H54 (cell line): Measurements from ENCODE around the gene SHANK3.

Experiments used
- DNase-seq: peaks from one replicate; pipeline ENCODE4 v3.0.0; 2011; ENCODE audit warnings: low spot score, mixed read lengths; ENCODE audit not compliant: insufficient read length
- FAIRE-seq: peaks from 3 replicates; lab custom pipeline; 2011; peaks lifted over from hg19 to GRCh38; lab: Jason Lieb, UNC
- POLR2A ChIP-seq: IDR thresholded peaks from 2 replicates; pipeline ENCODE4 v1.6.1; 2011; ENCODE audit warnings: low read depth, mild to moderate bottlenecking, low read length

Gene SHANK3

DNA sequence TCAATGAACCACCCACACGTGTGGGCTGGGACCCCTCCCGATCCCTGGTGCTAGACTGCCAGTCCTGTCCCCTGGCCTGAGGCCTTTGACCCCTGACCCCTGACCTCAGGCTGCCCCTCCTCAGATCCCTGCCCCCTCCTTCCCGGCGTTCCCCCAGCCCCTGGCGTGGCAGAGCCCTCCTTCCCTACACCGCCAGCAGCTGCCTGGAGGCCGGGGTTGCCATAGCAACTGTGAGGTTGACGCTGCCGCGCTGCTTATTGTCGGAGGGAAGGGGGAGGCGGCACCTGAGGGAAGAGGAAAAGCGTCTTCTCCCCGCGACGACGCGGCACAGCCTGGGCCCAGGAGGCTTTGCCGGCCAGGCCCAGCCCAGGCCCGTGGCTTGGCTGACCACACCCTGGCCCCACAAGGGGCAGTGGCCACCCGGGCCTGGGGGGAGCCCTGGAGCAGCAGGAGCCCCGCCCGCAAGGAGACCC is 32.6 kb downstream of the SHANK3 start:
- DNase-seq (no peak), FAIRE-seq (no peak)
- TF ChIP-seq POLR2A, result no peak

DNA sequence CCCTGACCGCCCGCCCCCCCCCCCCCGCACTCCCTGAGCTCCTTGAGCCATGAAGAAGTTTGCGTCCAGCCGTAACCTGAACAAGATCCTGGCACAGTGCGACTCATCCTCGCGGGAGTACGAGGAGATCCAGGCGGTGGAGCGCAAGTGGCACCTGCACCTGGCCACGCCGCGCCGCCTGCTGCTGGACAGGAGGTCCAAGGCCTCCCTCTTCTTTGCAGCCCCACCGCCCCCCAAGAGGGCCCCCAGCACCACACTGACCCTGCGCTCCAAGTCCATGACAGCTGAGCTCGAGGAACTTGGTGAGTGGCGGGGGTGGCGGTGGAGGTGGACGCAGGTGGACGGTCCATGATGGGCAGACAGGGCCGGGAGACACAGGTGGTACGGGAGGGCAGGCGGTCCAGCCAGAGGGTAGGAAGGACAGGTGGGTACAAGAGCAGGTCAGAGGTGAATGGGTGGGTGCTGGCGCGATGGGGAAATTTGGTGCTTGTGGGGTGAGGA is 33.3 kb downstream of the SHANK3 start:
- no peak for TF ChIP-seq POLR2A
- no peak for DNase-seq
- FAIRE-seq, result no peak

DNA sequence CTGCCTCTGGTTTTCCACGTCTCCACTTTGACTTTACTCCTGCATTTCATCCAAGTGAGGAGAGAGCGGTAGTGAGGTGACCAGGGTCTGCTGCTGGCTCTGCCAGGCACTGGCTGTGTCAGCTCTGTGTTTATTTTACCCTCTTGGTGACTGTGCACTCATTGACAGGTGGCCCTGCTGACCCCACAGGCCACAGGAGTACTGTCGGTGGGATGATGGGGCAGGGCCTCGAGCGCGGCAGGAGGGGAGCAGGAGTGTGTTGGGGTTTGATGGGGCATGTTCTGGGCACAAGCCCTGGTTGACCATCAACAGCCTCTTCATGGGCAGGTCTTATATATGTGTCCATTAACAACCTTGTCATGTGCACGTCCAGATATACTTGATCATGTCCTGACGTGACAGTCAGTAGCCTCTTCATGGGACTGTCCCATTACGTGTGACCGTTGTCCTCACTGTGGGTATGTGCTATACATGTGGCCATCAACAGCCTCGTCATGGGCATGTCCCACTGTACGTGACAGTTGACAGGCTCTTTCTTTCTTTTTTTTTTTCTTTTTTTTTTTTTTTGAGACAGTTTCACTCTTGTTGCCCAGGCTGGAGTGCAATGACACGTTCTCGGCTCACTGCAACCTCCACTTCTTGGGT is 34.0 kb downstream of the SHANK3 start:
- TF ChIP-seq POLR2A, result no peak
- FAIRE-seq, result no peak
- DNase-seq, result no peak

DNA sequence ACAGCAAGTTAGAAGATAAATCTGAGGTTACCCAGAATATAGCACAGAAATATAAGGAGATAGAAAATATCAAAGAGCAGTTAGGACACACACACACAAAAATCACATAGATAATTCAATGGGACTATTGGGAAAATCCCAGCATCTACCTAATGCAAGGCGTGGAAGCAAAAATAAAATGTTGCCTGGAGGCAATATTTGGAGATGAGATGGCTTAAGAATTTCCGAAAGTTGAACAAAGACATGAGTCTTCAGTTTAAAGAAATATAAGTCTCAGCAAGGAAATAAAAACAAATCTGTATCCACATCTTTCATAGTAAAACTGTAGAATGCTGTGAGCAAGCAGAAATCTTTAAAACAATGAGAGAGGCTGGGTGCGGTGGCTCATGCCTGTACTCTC is 35.9 kb downstream of the SHANK3 start:
- no peak for TF ChIP-seq POLR2A
- FAIRE-seq, result no peak

DNA sequence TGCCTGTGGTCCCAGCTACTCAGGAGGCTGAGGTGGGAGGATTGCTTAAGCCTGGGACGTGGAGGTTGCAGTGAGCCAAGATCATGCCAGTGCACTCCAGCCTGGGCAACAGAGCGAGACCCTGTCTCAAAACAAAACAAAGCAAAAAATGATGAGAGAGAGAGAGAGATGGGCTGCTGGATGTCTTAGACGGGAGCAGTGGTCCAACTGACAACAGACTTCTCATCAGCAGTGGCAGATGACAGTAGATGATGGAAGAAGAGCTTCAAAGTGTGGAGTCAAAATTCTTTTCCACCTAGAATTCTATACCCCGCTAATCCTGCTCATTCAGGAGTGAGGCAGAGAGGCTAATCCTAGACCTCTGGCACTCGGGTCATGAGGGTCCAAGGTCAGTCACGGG is 36.4 kb downstream of the SHANK3 start:
- no peak for FAIRE-seq
- DNase-seq, result no peak
- no peak for TF ChIP-seq POLR2A

More for the DNA sequence above, 35.9 kb downstream of the SHANK3 start:
- no peak for DNase-seq

DNA sequence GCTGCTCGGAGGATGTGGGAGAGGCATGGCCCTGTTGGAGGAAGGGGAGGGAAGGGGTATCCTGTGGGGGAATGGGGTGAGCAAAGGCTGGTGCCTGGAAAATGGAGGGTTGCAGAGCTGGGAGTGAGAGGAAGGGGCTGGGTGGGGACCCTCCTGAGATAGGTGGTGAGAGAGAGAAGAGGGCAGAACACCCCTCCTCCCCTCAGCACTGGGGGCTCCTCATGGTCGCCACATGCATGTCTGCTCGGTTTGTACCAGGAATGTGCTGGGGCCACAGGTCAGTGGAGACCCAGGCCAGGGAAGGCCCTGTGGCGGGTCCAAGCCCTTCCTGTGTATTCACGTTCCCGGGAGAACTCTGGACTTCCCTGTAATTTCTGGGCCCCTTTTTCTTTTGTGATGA is 37.6 kb downstream of the SHANK3 start:
- FAIRE-seq (no peak), DNase-seq (no peak)
- no peak for TF ChIP-seq POLR2A

DNA sequence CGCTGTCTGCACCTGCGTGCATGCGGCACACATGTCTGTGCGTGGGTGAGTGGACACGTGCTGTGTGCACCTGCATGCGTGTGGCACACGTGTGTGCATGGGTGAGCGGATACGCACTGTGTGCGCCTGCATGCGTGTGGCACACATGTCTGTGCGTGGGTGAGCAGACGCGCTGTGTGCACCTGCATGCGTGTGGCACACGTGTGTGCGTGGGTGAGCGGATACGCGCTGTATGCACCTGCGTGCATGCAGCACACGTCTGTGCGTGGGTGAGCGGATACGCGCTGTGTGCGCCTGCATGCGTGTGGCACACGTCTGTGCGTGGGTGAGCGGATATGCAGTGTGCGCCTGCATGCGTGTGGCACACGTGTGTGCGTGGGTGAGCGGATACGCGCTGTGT is 38.3 kb downstream of the SHANK3 start:
- no peak for TF ChIP-seq POLR2A
- DNase-seq (no peak), FAIRE-seq (no peak)

DNA sequence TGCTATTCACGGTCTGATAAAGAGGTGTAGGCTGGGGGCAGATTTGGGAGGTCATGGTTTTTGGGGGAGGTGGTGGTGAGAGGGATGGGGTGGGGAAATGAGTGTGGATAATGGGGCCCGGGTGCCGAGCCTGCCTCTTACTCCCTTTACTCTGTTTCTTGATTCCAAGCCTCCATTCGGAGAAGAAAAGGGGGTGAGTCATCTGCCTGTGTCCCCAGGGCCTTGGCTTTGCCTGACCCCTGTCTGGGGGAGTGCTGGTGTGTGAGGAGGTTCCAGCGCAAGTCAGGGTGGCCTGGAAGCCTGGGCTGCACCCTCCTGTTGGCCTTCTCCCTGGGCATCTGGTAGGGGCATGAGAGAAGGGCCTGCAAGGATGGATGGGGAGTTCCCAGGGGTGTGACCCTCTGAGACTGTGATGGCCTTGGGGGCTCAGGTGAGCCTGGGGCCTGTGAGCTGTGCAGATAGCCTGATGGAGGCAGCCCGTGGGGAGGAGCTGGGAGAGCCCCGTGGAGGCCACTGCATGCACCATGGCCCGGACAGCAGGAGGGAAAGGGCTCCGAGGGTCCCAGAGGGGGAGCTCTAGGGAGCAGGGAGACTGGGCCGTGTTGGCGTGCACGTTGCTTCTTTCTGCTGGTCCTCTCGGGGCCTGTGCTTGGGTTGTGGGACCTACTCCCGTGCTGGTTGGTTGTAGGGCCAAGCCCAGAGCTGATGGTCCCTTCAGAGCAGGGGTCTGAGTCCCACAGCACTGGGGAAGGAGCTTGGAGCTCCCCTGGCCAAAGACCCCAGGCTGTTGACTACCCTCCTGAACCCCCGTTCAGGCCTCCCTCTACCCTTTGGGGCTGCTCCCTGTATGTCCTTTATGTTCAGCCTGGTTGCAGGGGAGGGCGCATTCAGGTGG is 39.1 kb downstream of the SHANK3 start:
- FAIRE-seq (no peak), DNase-seq (no peak)
- TF ChIP-seq POLR2A, result no peak

DNA sequence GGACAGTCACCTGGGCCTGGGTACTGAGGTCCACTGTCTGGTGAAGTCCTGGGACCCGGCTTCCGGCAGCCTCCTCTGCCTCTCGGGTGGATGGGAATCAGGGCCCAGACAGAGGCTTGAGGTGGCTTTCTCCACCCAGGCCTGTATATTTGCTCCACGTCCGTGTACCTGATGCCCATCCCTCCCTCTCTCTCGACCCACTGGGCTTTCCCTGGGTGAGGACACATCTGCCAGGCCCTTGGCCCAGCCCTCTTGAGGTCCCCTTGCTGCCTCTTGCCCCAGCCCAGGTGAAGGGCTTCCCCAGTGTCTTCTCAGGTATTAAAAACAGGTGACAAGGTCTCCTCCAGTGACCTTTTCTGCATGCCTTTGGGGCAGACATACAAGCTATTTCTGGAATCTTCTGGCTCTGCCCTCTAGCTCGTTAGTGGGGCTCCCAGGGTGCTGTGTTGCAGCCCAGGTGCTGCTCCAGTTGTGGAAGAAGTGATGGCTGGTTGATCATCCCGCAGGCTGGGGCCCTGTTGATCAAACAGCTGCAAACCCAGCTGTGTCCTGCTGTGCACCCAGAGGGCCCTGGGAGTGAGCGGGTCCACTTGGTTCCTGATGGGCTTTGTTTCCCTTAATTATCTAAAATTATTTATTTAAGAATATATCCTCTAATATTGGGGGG is 39.9 kb downstream of the SHANK3 start:
- FAIRE-seq (no peak), DNase-seq (no peak)
- no peak for TF ChIP-seq POLR2A

DNA sequence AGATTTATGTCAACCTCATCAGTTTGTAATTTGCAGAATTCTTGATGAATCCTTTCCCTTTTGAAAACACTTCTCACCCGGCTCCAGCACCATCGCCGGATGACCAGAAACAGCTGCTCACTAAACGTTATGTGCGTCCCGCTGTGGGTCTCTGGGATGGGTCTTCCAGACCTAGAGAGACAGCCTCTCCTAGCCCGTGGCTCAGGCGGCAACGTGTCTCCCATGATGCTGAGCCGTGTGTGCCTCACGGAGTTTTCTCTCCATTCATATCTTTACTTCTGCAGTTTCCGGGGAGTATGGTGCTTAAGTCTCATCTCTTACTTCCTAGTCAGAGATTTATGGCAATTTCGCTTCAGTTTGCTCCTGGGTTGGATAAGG is 40.4 kb downstream of the SHANK3 start:
- no peak for DNase-seq
- FAIRE-seq, result no peak
- no peak for TF ChIP-seq POLR2A

DNA sequence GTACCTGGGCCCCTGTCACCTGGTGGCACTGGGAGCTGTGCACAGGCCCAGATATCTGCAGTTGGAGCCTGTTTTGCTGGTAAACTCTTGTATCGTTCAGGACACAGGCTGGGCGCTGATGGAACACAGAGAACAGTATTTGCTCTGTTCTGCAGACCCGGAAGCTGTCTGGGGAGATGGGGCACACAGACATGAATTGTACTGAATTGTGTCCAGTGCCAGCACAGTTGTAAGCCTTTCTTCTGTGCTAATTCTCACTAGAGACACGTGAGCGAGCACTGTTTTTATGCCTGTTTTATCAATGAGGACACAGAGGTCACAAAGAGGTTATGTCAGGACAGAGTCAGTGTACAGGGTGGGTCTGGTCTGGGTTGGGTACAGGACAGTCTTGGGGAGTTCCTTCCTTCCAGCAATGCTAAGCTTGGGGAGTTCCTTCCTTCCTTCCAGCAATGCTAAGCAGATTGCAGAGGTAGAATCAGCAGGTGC is 41.0 kb downstream of the SHANK3 start:
- TF ChIP-seq POLR2A, result no peak
- DNase-seq, result no peak
- no peak for FAIRE-seq

DNA sequence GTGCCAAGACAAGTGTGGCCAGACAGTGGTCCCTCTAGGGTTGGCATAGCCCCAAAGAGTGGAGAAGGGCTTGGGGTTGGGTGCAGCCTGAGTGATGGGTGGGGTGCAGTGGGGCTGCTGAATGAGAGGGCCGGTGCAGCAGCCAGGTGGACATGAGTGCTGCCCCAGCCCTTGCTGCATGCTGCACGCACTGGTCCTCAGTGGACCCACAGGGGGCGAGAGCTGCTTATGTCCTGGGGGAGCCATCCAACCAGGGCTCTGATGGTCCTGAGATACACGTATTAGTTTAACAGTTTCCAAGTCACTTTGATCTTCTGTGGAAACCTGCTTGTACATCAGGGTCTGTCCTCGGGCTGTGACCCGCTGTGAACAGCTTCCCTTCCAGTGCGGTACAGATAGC is 41.5 kb downstream of the SHANK3 start:
- no peak for FAIRE-seq
- no peak for TF ChIP-seq POLR2A
- DNase-seq, result no peak

DNA sequence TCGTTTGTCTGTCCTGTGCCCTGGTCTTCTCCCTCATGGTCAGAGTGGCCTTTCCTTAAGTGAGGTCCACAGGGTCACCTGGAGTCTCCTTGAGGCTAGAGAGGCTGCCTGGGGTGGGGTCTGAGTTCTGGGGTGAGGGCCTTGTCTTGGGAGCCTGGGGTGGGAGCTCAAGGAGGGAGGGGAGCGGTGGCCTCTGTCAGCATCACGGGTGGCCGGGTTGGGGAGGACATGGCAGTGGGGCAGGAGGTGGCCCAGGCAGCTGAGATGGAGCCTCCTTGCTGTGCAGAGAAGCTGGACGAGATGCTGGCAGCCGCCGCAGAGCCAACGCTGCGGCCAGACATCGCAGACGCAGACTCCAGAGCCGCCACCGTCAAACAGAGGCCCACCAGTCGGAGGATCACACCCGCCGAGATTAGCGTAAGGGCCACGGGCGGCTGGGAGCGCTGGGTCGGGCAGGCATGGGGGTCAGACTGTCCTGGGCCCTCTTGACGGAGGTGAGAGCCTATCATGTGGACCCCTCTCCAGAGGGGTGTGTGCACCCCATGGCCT is 42.1 kb downstream of the SHANK3 start:
- FAIRE-seq, result no peak
- no peak for DNase-seq
- TF ChIP-seq POLR2A, result no peak
